Muscle of leg (tissue), 11 donors: Measurements from ENCODE around the gene TPD52L2. TPM values are rescaled to one million over a fixed set of nuclear protein-coding genes. Genes with fewer than 3 reads are reported as not detected.
"Not testable (repeated sequence)": the region's sequence is repeated elsewhere in the genome, so short reads cannot be mapped to it uniquely, and the experiment has no call there.

Experiments
- DNase-seq: peaks from one replicate; pipeline ENCODE4 v3.0.0; 2013
- H3K27ac ChIP-seq: one replicate; pipeline ENCODE4 v1.5.1; 2013; ENCODE audit warnings: mild to moderate bottlenecking, low read length, control low read depth
- H3K27me3 ChIP-seq: one replicate; pipeline ENCODE4 v1.6.1; 2013; ENCODE audit warnings: low read length; ENCODE audit not compliant: control insufficient read depth, insufficient read depth
- H3K36me3 ChIP-seq: one replicate; pipeline ENCODE4 v1.6.1; 2013; ENCODE audit warnings: low read length; ENCODE audit not compliant: control insufficient read depth, insufficient read depth
- H3K4me1 ChIP-seq: one replicate; pipeline ENCODE4 v1.6.1; 2013; ENCODE audit warnings: low read length; ENCODE audit not compliant: control insufficient read depth, insufficient read depth
- H3K4me3 ChIP-seq: one replicate; pipeline ENCODE4 v1.5.1; 2013; ENCODE audit warnings: low read length, control low read depth
- H3K9me3 ChIP-seq: replicated peaks from 2 replicates; pipeline ENCODE4 v1.6.1; 2013; ENCODE audit warnings: low read depth, low read length; ENCODE audit not compliant: control insufficient read depth
- WGBS: methylation state at CpG from one replicate; pipeline ENCODE4 v1.1.5; 2013; ENCODE audit warnings: missing lambda C conversion rate; ENCODE audit not compliant: insufficient coverage; 5-methylcytosine and 5-hydroxymethylcytosine counted together
- polyA plus RNA-seq, 8 donors: library from polyadenylated mRNA; unstranded; fragments of 120-200 nt; gene quantifications; one replicate each; pipeline versions ENCODE4 v1.2.1 to v1.2.3, GENCODE V29; 2013; ENCODE audit warnings: inconsistent platforms in 1 of 8, low replicate concordance in 1 of 8; ENCODE audit not compliant: insufficient read length in 8 of 8, insufficient read depth in 1 of 8
- total RNA-seq: library from RNA; stranded (reverse); fragments of 120-200 nt; gene quantifications from one replicate; pipeline ENCODE4 v1.2.4, GENCODE V29; 2013

TPD52L2 gene
- total and polyA plus RNA-seq, 9 donors, result 48.9 to 86.7 (median 79.3) TPM

GRCh38 chr20:63916371-63916939 is 51.4 kb downstream of the TPD52L2 start:
- not testable (repeated sequence) for H3K4me1 ChIP-seq, H3K9me3 ChIP-seq, DNase-seq, H3K4me3 ChIP-seq, H3K27ac ChIP-seq, H3K27me3 ChIP-seq
- peaks cover 14% of the 10 kb centered on the region for H3K36me3 ChIP-seq
- 95% methylated on average over 6 of the region's 8 CpGs for WGBS

- Histone ChIP-seq H3K4me3 (no peak overlapping the region), H3K9me3 (peaks cover 4% of the 10 kb centered on the region), H3K27ac (no peak overlapping the region), H3K36me3 (peaks cover 20% of the 10 kb centered on the region), H3K4me1 (peaks cover 2% of the 10 kb centered on the region), H3K27me3 (no peaks in the 10 kb centered on the region)
- WGBS, result 92% methylated on average over 11 of the region's 11 CpGs
- no peak for DNase-seq
Measured at GRCh38 chr20:63917811-63918210, 52.7 kb downstream of the TPD52L2 start.

- no peaks in the 10 kb centered on the region for H3K27me3 ChIP-seq
- H3K36me3 ChIP-seq, result peaks cover 20% of the 10 kb centered on the region
Measured at GRCh38 chr20:63919130-63919529, 54.1 kb downstream of the TPD52L2 start.

GRCh38 chr20:63920226-63920625 is 55.2 kb downstream of the TPD52L2 start:
- H3K36me3 ChIP-seq, result peaks cover 20% of the 10 kb centered on the region
- no peak for DNase-seq
- peaks cover 4% of the 10 kb centered on the region for H3K9me3 ChIP-seq
- H3K4me3 ChIP-seq, result no peak overlapping the region
- 93% methylated on average over 18 of the region's 23 CpGs for WGBS
- no peak overlapping the region for H3K27ac ChIP-seq
- peaks cover 2% of the 10 kb centered on the region for H3K4me1 ChIP-seq
- no peaks in the 10 kb centered on the region for H3K27me3 ChIP-seq

More at GRCh38 chr20:63919130-63919529, 54.1 kb downstream of the TPD52L2 start:
- Histone ChIP-seq H3K4me1 (peaks cover 2% of the 10 kb centered on the region), H3K4me3 (no peak overlapping the region), H3K27ac (no peak overlapping the region), H3K9me3 (peaks cover 4% of the 10 kb centered on the region)
- DNase-seq, result no peak
- 85% methylated on average over 10 of the region's 19 CpGs for WGBS

- Histone ChIP-seq H3K9me3 (no peaks in the 10 kb centered on the region), H3K27ac (no peak overlapping the region), H3K4me1 (no peaks in the 10 kb centered on the region), H3K36me3 (peaks cover 36% of the 10 kb centered on the region), H3K27me3 (no peaks in the 10 kb centered on the region), H3K4me3 (no peak overlapping the region)
- no CpG with 5 or more reads among the region's 8 CpGs for WGBS
- peak; percentile 74 for DNase-seq
Measured at GRCh38 chr20:63923651-63924050, 58.6 kb downstream of the TPD52L2 start.

- H3K36me3 ChIP-seq, result peaks cover 37% of the 10 kb centered on the region
- no CpG with 5 or more reads among the region's 9 CpGs for WGBS
- no peaks in the 10 kb centered on the region for H3K27me3 ChIP-seq
- no peak overlapping the region for H3K27ac ChIP-seq
- H3K9me3 ChIP-seq, result no peaks in the 10 kb centered on the region
- no peak for DNase-seq
- H3K4me1 ChIP-seq, result no peaks in the 10 kb centered on the region
- no peak overlapping the region for H3K4me3 ChIP-seq
Measured at GRCh38 chr20:63924241-63924640, 59.2 kb downstream of the TPD52L2 start.

- Histone ChIP-seq H3K4me1 (no peaks in the 10 kb centered on the region), H3K4me3 (no peak overlapping the region), H3K36me3 (peaks cover 45% of the 10 kb centered on the region), H3K27ac (no peak overlapping the region), H3K27me3 (no peaks in the 10 kb centered on the region), H3K9me3 (no peaks in the 10 kb centered on the region)
- WGBS, result 69% methylated on average over 8 of the region's 8 CpGs
- no peak for DNase-seq
Measured at GRCh38 chr20:63926298-63926697, 61.2 kb downstream of the TPD52L2 start.

GRCh38 chr20:63929071-63929470 is 64.0 kb downstream of the TPD52L2 start:
- Histone ChIP-seq H3K27me3 (no peaks in the 10 kb centered on the region), H3K27ac (no peak overlapping the region), H3K9me3 (no peaks in the 10 kb centered on the region), H3K36me3 (peaks cover 58% of the 10 kb centered on the region), H3K4me1 (no peaks in the 10 kb centered on the region), H3K4me3 (no peak overlapping the region)
- WGBS, result 95% methylated on average over 26 of the region's 26 CpGs
- DNase-seq, result no peak

GRCh38 chr20:63929473-63929883 is 64.4 kb downstream of the TPD52L2 start:
- H3K36me3 ChIP-seq, result peaks cover 59% of the 10 kb centered on the region
- H3K27me3 ChIP-seq, DNase-seq, H3K4me3 ChIP-seq, H3K27ac ChIP-seq, H3K4me1 ChIP-seq, H3K9me3 ChIP-seq: not testable (repeated sequence)
- 96% methylated on average over 30 of the region's 31 CpGs for WGBS

- Histone ChIP-seq H3K27ac (no peak overlapping the region), H3K36me3 (peaks cover 74% of the 10 kb centered on the region), H3K9me3 (no peaks in the 10 kb centered on the region), H3K4me3 (no peak overlapping the region), H3K4me1 (no peaks in the 10 kb centered on the region), H3K27me3 (no peaks in the 10 kb centered on the region)
- WGBS, result 85% methylated on average over 37 of the region's 37 CpGs
- DNase-seq, result no peak
Measured at GRCh38 chr20:63930971-63931553, 66.0 kb downstream of the TPD52L2 start.
